HG03571 (cell line): ENCODE results near the gene ZSWIM3.
"Not testable (repeated sequence)": the region's sequence is repeated elsewhere in the genome, so short reads cannot be mapped to it uniquely, and the experiment has no call there.

Source experiments
- ATAC-seq: cut with Tn5 transposase; IDR thresholded peaks from one replicate; pipeline ENCODE4 v1.9.1; 2021; ENCODE audit not compliant: unreplicated experiment

ZSWIM3 gene

DNA sequence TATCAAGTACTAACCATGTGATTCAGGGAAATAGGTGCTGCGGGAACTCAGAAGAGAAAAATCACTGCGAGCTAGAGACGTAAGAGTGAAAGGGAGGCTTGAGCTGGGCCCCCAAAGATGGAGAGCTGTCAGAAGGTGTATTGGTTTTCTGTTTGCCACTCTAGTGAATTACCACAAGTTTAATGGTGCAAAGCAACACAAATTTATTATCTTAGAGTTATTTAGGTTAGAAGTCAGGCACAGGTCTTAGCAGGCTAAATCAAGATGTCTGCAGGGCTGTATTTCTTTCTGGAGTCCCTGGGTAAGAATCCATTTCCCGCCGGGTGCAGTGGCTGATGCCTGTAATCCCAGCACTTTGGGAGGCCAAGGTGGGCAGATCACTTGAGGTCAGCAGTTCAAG is 2.5 kb downstream of the ZSWIM3 start:
- no peak for ATAC-seq

DNA sequence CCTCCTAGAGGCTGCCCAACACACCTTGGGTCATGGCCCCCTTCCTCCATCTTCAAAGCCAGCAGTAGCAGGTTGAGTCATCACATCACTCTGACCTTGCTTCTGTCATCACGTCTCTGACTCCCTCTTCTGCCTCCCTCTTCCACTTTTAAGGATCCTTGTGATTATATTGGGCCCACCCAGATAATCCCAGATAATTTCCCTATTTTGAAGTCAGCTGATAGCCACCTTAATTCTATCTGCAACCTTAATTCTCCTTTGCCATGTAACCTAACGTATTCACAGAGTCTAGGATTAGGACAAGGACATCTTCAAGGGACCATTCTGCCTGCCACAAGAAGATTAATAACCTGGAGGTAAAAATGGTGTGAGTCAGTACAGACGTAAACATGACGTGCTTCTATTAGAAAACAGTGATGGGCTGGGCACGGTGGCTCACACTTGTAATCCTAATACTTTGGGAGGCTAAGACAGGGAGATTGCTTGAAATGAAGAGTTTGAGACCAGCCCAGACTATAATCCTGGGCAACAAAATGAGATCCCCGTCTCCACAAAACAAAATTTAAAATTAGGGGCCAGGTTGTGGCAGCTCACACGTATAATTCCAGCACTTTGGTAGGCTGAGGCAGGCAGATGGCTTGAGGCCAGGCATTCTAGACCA is 3.3 kb downstream of the ZSWIM3 start:
- no peak for ATAC-seq

DNA sequence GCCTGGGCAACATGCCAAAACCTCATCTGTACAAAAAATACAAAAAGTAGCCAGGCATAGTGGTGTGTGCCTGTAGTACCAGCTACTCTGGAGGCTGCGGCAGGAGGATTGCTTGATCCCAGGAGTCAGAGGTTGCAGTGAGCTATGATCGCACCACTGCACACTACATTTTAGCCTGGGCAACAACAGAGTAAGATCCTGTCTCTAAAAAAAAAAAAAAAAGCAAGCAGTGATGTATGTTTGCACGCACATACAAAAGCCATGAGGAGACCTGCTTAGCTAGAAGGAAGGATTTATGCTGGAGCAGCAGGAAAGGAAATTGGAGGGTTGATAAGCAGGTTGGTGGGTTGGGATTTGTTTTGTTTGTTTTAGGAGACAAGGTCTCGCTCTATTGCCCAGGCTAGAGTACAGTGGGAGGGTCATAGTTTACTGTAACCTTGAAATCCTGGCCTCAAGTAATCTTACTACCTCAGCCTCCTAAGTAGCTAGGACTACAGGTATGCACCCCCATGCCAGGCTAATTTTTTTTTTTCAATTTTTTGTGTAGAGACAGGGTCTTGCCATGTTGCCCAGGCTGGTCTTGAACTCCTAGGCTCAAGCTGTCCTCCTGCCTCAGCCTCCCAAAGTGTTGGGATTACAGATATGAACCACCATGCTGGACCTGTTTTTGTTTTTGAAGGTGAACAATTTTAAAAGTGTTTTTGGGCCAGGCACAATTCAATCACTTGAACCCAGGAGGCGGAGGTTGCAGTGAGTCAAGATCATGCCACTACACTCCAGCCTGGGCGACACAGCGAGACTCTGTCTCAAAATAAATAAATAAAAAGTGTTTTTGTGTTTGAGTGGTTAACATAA is 4.0 kb downstream of the ZSWIM3 start:
- no peak for ATAC-seq

DNA sequence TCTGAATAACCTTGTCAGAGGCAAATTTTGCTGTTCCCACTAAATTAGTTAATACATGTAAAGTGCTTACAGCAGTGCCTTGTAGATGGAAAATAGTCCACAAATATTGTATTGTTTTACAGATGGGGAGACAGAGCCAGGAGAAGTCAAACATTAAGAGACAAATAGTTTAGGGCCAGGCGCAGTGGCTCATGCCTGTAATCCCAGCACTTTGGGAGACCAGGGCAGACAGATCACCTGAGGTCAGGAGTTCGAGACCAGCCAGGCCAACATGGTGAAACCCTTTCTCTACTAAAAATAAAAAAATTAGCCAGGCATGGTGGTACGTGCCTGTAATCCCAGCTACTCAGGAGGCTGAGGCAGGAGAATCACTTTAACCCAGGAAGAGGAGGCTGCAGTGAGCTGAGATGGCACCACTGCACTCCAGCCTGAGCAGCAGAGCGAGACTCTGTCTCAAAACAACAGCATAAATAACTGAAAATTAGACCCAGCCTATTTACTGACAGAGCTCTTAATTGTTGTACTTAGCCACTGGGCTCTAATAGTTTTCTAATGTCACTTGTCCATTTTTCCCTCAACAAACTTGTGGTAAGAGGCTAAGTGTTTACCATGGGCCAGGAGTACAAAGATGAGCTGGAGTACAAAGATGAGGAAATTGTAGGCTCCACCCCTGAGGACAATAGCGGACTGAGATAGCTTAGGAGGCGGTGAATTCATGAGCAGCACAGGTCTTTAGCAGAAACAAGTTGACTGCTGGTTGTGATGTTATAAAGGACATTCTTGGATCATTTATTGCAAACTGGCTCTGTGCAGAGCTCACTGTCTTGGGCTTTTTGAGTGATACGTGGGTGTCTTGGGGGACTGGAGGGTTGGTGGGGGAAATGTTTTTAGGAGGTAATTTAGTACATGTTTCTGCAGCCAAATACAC is 6.4 kb downstream of the ZSWIM3 start:
- ATAC-seq, result no peak

DNA sequence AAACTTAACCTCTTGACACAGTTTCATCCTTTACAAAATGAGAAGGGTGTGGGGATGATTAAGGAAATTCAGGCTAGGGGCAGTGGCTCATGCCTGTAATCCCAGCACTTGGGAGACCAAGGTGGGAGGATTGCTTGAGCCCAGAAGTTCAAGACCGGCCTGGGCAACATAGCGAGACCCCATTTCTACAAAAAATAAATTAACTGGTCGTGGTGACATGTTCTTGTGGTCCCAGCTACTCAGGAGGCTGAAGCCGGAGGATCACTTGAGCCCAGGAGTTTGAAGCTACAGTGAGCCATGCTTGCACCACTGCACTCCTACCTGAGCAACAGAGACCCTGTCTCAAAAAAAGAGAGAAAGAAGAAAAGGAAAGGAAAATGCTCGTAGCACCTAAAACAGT is 9.0 kb downstream of the ZSWIM3 start:
- ATAC-seq, result no peak

DNA sequence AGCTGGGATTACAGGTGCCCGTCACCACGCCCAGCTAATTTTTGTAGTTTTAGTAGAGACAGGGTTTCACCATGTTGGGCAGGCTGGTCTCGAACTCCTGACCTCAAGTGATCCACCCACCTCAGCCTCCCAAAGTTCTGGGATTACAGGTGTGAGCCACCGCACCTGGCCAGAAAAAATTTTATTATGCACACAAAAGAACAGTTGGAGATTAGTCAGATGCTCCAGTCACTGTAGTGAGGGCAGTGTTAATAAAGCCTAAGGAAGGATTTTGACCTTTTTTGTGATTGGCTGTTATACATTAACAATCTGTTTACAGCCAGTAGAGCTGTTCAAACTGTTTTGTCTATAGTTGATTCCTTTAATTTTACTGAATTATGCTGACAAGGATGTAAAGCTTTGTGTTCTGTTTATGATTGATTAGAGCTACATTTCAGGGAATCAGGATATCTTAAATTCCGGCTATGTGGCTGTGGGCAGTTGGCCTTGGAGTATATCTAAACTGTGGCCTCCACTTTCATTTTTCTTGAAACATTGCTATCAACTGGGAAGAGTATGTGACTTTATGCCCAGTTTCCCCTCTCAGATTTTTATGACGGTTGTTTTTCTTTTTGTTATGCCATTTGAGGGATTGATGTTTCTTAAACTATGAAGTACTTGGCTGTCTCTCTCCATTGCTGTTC is 9.9 kb downstream of the ZSWIM3 start:
- ATAC-seq, result no peak

DNA sequence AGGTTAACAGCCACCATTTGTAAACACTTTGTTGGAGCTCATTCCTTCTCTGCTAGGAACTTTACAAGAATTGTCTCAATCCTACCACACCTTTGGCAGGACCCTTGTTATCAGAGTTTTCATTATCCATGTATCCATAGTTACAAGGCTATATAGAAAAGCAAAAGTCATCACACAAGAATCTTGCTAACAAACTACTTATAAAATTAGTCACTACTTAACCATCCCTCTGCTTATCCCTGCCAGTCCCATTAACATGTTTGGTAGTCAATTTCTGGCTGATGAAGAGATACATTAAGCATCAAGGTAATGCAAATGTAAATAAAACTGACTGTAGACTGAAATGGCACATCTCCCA is 10.4 kb downstream of the ZSWIM3 start:
- no peak for ATAC-seq

DNA sequence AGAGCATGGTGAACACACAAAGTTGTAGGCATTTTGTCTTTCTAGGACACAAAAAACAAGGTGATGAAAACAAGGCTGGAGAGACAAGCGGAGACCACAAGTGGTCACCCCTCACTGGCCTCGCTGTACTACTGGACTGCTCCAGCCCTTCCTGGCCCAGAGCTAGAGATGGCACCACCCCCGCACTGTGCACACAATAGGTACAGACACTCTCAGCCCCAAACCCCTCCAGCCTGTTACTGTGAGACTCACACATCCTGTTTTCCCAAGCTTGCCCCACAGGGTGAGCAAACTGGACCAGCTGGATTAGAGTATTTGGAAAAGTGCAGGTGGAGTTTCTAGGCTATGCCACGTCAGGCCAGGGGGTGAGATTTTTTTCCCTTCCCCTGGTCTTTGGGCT is 15.2 kb downstream of the ZSWIM3 start:
- no peak for ATAC-seq

DNA sequence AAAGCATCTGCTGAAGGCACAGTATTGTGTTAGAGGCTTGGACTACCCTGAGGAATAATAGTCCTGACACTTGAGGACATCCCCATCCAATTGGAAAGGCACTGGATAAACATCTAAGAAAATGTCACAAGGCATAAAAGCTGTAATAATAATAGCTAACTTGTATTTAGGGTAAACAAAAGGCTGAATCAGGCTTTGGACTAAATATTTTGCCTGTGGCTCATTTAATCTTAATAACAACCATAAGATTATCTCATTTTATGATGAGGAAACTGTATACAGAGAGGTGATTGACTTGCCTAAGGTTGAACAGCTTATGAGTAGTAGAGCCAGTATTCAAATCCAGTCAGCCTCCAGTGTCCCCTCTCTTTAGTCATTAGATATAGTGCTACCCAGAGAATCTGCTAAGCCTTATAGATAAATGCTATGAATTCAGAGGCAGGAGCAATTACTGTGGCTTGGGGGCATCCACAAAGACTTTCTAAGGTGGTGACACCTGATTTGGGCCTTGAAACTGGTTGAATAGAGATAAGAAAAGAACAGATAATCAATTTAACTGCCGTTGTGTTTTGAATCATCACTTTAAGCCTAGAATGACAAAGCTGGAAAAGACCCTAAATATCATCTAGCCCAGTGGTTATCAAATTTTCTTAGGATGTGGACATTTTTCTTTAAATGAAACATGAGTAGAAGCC is 16.1 kb downstream of the ZSWIM3 start:
- no peak for ATAC-seq

DNA sequence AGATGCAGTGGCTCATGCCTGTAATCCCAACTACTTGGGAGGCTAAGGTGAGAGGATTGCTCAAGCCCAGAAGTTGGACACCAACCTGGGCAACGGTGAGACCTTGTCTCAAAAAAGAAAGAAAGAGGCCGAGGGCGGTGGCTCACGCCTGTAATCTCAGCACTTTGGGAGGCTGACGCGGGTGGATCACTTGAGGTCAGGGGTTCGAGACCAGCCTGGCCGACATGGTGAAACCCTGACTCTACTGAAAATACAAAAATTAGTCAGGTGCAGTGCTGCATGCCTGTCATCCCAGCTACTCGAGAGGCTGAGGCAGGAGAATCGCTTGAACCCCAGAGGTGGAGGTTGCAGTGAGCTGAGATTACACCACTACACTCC is 16.7 kb downstream of the ZSWIM3 start:
- ATAC-seq, result not testable (repeated sequence)

DNA sequence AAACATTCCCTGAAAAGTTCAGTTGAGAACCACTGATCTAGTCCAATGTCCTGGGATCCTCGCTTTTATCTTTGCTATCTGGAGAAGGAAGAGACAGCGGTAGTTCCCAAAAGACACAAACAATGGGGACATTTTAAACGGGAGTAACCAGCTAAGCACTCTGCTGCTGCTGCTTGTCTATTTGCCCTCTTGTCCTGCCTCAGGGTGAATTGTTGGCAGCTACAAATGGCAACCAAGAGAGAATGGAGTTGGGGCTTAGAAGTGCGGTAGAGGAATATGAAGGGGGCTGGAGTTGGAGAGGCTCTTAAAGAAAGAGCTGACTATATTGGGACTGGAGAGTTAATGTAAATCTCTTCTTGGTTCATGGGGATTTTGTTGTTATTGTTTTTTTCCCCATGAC is 17.2 kb downstream of the ZSWIM3 start:
- no peak for ATAC-seq

DNA sequence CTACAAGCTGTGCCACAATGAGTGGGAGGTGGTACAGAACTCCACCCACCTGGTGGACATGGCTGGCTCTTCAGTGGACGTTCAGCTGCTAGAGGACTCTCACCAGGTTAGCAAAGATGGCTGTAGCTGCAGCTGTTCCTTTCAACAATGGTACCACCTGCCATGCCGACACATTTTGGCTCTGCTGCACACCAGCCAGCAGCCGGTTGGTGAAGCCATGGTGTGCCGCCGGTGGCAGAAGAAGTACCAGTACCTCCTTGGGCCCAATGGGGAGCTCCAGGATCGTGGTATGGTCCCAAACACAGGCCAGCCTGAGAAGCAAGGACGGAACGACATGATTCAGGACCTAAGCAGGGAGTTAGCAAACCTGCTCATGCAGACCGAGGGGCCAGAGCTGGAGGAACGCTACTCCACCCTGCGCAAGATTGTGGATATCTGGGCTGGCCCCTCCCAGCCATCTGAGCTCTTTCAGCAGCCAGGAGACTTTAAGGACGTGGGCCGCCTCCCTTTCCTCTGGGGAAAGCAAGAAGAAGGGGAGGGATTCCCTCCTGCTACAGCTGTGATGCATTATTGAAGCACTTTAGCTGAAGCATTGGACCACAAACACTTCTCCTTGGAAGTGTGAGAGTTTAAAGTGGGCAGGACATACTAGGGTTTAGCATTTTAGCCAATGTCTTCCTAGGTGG is 20.8 kb downstream of the ZSWIM3 start:
- ATAC-seq, result no peak

DNA sequence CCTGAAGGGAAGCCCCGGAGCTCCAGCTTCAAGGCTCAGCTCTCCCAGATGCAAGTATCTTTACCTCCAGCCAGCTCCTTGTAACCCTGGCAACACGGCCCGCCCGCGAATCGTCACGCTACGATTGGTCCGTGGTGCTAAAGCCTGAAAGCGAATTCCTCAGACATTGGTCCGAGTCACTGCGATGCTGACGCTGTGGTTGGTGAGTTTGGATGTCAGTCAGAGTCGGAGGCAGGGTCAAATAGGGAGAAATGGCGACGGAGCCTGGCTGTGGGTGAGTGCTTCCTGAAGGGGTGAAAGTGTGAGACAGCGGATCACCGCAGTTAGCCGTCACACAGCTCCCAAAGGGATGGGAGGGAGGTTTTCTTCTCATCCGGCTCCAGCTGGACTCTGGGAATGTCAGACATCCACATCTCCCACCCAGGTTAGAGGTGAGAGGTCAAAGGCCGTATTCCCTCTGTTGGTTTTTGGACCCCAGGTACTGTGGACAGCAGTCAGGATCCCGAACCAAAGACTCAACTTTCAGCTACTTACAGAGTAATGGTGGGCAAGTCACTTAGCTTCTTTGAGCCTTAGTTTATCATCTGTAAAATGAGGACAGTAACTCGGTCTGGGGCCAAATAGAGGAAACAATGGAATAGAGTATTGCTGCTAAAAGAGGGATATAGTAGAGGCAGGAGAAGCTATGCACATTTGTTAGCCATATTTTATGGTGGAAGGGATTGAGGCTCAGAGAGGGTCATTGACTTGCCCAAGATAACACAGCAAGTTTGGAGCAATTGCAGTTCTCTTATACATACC is 23.8 kb downstream of the ZSWIM3 start, which contains the start of gene ZSWIM1:
ZSWIM1 (plus strand) TSS at position 240 of the 801 bp plus-strand sequence. CDS start 1,366 bp downstream, outside the sequence.
- ATAC-seq, result peak; percentile 93

DNA sequence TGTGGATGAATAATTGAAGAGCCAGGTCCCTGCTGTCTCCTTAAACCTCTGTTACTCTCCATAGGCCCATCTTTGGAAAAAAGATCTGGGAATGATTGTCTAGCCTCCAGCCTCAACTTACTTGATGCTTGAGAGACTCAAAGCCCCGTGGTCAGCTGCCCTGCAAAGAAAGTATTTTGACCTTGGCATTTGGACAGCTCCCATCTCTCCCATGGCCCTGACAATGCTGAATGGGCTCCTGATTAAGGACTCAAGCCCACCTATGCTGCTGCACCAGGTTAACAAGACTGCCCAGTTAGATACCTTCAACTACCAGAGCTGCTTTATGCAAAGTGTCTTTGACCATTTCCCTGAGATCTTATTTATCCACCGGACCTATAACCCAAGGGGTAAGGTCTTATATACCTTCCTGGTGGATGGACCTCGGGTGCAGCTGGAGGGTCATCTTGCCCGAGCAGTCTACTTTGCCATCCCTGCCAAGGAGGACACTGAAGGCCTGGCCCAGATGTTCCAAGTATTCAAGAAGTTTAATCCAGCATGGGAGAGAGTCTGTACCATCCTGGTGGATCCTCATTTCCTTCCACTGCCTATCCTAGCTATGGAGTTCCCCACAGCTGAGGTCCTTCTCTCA is 25.2 kb downstream of the ZSWIM3 start:
- ATAC-seq, result no peak

DNA sequence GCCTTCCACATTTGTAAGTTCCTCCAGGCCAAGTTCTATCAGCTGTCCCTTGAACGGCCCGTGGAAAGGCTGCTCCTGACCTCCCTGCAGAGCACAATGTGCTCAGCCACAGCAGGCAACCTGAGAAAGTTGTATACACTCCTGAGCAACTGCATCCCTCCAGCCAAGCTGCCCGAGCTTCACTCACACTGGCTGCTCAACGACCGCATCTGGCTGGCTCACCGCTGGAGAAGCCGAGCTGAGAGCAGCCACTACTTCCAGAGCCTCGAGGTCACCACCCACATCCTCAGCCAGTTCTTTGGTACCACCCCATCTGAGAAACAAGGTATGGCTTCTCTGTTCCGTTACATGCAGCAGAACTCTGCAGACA is 25.7 kb downstream of the ZSWIM3 start:
- ATAC-seq, result no peak

DNA sequence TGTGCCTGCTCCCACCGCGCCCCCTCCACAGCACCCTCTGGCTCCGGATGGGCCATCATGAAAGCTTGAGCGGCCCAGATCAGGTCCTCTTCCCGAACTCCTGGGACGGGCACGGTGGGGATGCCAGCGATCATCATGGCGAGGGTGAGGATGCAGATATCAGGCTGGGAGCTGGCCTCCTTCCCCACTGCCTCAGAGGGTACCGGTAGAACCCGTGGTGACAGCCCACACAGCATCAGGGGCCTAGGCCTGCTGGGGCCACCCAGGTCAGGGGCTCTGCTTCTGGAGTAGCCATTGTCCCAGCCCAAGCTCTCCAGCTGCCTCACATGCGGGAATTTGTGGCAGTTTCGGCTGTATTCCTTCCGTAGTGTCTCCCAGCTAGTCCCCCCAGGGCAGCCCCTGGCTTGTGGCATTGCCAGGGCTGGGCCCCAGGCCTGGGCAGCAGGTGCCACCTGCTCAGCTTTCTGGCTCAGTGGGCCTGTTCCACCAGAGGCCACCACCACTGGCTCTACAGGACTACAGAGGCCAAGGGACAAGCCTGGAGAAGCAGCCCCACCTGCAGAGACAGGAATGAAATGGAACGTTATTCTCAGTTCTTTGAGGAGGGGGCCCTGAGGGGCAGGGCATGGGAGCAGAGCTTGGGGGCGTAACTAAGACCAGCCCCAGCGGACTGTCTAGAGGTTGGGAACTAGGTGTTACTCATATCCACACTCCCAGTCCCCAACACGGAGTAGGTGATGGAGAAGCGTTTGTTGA is 29.4 kb downstream of the ZSWIM3 start:
- no peak for ATAC-seq

DNA sequence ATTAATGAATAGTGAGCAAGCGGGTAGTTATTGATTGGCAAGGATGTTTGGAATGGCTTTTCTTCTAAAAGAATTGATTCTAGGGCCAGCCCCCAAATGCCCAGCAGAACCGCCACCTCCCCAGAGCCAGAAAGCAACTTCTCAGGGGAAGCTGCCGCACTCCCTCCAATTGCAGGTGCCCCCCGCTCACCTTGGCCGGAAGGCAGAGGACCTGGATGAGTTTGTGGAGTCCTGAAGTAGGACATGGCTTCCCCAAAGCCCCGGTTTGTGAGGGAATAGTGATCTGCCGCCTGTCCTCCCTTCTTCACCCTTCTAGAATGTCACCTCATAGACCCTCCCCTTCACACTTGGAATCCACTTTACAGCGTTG is 29.9 kb downstream of the ZSWIM3 start, which contains the start of gene SPATA25:
SPATA25 (minus strand) TSS at position 277 of the 370 bp plus-strand sequence; CDS start at position 245, 32 bp downstream.
- no peak for ATAC-seq

DNA sequence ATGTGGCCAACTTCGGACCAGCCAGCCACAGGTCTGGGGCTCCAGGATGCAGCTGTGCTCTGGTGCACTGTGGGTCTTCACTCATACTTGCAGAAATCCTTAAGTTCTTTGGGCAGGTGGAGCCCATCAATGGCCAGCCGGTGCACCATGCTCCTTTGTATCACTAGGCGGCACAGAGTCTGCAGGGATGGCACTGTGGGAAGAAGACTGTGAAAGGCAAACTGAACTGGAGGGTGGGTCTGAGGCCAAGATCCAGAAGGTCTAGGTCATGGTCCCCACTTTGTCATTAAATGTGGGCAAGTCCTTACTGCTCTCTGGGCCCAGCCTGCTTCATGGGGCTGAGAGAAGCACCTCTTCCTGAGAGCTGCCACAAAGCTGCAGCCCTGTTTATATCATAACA is 31.3 kb downstream of the ZSWIM3 start:
- ATAC-seq, result no peak
